K562 (cell line): ENCODE data around the gene ZCCHC24. TPM values are rescaled to one million over a fixed set of nuclear protein-coding genes. Genes with fewer than 3 reads are reported as not detected.

Experiments used
- EWSR1 ChIP-seq: fragments of 450-650 bp; IDR thresholded peaks from 2 replicates; pipeline ENCODE4 v1.6.1; 2018; ENCODE audit warnings: borderline replicate concordance, mild to moderate bottlenecking, low read depth, moderate library complexity; ENCODE audit not compliant: partially characterized antibody
- SMAD4 ChIP-seq: fragments of 250-450 bp; sonication (Bioruptor Pico); conservative IDR thresholded peaks from 2 replicates; pipeline ENCODE4 v1.8.0; 2021; ENCODE audit warnings: inconsistent platforms, mild to moderate bottlenecking, moderate library complexity
- SRSF1 ChIP-seq: fragments of 200-400 bp; formaldehyde crosslinking; IDR thresholded peaks from 2 replicates; pipeline ENCODE4 v1.6.1; 2017; ENCODE audit warnings: mild to moderate bottlenecking, low read depth, low read length, moderate library complexity
- STAG1 ChIP-seq: sonication (generic); formaldehyde crosslinking; IDR thresholded peaks from 2 replicates; pipeline ENCODE4 v1.5.0; 2020; ENCODE audit warnings: missing genetic modification reagents, borderline replicate concordance
- ZBTB7A ChIP-seq: IDR thresholded peaks from 2 replicates; pipeline ENCODE4 v1.6.1; 2011; ENCODE audit warnings: low read depth, mild to moderate bottlenecking, low read length, moderate library complexity, borderline replicate concordance; ENCODE audit not compliant: control insufficient read depth
- ZNF583 ChIP-seq: fragments of 250-450 bp; sonication (Bioruptor Pico); IDR thresholded peaks from 2 replicates; pipeline ENCODE4 v1.4.0; 2020
- ZNF589 ChIP-seq: fragments of 200-800 bp; sonication (Bioruptor generic); IDR thresholded peaks from 2 replicates; pipeline ENCODE4 v1.6.1; 2016; ENCODE audit warnings: low read depth, missing genetic modification characterization, missing compliant biosample characterization
- polyA plus RNA-seq, 8 experiments: library from polyadenylated mRNA; depleted of rRNA in 4 of 8; stranded (reverse) in 5 of 8; unstranded in 3 of 8; fragments of >200 nt; fragmentation: Nextera tagmentation in 2 of 8; fragmentation: Illumina TruSeq in 1 of 8; extraction: Ambion mirVana in 2 of 8; extraction: Trizol in 1 of 8; gene quantifications; 2 replicates each; pipeline versions ENCODE4 v1.2.1 to v1.2.3, GENCODE V29; 2011 to 2014; ENCODE audit warnings: inconsistent platforms in 1 of 8, missing spikeins in 1 of 8
- total RNA-seq, 7 experiments: library from RNA; depleted of rRNA in 6 of 7; stranded (reverse); fragments of >200 nt in 6 of 7; fragmentation: Illumina TruSeq in 2 of 7; extraction: Trizol in 2 of 7; gene quantifications; 2 replicates each; pipeline versions ENCODE4 v1.2.1 to v1.2.3, GENCODE V29; 2011 to 2021; ENCODE audit warnings: low replicate concordance in 1 of 7
- TF ChIP-seq, protein P1 (sequence below): fragments of 450-650 bp; IDR thresholded peaks from 2 replicates; pipeline ENCODE4 v1.6.1; 2016; ENCODE audit warnings: mild to moderate bottlenecking, moderate library complexity
- TF ChIP-seq, protein P2 (sequence below): fragments of 250-450 bp; sonication (Bioruptor Pico); IDR thresholded peaks from 2 replicates; pipeline ENCODE4 v1.9.0; 2021; ENCODE audit warnings: mild to moderate bottlenecking, inconsistent platforms
- TF ChIP-seq, protein P3 (sequence below): fragments of 450-650 bp; formaldehyde crosslinking; IDR thresholded peaks from 2 replicates; pipeline ENCODE4 v1.4.0; 2020; ENCODE audit warnings: mild to moderate bottlenecking, moderate library complexity
- TF ChIP-seq, protein P4 (sequence below): fragments of 250-450 bp; sonication (Bioruptor Pico); IDR thresholded peaks from 2 replicates; pipeline ENCODE4 v1.8.0; 2022; ENCODE audit warnings: inconsistent platforms

The ZCCHC24 gene
- total and polyA plus RNA-seq, 9 of the 15 experiments (the other 6 are each of a cell fraction or from before 2014, with no cell fraction given): 0.84 to 11.0 (median 4.6) TPM

DNA sequence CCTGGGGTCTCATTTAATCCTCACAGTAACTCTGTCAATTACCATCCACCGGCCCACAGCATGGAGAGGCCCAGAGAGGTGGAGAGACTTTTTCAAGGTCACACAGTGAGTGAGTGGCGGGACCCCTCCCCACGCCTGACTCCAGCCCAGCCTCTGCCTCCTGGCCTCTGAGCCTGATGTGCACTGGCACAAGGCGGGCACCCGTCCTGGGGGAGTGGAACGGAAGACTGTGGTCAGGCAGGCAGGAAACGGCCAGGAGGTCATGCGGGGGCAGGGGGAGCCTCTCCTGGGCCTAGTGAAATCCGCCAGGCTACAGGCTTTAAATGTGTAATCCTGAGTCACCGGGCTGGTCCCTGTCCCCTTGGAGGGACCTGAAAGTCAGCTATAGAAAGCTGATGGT is 32.2 kb downstream of the ZCCHC24 start (continued):
- TF ChIP-seq, protein P1, sequence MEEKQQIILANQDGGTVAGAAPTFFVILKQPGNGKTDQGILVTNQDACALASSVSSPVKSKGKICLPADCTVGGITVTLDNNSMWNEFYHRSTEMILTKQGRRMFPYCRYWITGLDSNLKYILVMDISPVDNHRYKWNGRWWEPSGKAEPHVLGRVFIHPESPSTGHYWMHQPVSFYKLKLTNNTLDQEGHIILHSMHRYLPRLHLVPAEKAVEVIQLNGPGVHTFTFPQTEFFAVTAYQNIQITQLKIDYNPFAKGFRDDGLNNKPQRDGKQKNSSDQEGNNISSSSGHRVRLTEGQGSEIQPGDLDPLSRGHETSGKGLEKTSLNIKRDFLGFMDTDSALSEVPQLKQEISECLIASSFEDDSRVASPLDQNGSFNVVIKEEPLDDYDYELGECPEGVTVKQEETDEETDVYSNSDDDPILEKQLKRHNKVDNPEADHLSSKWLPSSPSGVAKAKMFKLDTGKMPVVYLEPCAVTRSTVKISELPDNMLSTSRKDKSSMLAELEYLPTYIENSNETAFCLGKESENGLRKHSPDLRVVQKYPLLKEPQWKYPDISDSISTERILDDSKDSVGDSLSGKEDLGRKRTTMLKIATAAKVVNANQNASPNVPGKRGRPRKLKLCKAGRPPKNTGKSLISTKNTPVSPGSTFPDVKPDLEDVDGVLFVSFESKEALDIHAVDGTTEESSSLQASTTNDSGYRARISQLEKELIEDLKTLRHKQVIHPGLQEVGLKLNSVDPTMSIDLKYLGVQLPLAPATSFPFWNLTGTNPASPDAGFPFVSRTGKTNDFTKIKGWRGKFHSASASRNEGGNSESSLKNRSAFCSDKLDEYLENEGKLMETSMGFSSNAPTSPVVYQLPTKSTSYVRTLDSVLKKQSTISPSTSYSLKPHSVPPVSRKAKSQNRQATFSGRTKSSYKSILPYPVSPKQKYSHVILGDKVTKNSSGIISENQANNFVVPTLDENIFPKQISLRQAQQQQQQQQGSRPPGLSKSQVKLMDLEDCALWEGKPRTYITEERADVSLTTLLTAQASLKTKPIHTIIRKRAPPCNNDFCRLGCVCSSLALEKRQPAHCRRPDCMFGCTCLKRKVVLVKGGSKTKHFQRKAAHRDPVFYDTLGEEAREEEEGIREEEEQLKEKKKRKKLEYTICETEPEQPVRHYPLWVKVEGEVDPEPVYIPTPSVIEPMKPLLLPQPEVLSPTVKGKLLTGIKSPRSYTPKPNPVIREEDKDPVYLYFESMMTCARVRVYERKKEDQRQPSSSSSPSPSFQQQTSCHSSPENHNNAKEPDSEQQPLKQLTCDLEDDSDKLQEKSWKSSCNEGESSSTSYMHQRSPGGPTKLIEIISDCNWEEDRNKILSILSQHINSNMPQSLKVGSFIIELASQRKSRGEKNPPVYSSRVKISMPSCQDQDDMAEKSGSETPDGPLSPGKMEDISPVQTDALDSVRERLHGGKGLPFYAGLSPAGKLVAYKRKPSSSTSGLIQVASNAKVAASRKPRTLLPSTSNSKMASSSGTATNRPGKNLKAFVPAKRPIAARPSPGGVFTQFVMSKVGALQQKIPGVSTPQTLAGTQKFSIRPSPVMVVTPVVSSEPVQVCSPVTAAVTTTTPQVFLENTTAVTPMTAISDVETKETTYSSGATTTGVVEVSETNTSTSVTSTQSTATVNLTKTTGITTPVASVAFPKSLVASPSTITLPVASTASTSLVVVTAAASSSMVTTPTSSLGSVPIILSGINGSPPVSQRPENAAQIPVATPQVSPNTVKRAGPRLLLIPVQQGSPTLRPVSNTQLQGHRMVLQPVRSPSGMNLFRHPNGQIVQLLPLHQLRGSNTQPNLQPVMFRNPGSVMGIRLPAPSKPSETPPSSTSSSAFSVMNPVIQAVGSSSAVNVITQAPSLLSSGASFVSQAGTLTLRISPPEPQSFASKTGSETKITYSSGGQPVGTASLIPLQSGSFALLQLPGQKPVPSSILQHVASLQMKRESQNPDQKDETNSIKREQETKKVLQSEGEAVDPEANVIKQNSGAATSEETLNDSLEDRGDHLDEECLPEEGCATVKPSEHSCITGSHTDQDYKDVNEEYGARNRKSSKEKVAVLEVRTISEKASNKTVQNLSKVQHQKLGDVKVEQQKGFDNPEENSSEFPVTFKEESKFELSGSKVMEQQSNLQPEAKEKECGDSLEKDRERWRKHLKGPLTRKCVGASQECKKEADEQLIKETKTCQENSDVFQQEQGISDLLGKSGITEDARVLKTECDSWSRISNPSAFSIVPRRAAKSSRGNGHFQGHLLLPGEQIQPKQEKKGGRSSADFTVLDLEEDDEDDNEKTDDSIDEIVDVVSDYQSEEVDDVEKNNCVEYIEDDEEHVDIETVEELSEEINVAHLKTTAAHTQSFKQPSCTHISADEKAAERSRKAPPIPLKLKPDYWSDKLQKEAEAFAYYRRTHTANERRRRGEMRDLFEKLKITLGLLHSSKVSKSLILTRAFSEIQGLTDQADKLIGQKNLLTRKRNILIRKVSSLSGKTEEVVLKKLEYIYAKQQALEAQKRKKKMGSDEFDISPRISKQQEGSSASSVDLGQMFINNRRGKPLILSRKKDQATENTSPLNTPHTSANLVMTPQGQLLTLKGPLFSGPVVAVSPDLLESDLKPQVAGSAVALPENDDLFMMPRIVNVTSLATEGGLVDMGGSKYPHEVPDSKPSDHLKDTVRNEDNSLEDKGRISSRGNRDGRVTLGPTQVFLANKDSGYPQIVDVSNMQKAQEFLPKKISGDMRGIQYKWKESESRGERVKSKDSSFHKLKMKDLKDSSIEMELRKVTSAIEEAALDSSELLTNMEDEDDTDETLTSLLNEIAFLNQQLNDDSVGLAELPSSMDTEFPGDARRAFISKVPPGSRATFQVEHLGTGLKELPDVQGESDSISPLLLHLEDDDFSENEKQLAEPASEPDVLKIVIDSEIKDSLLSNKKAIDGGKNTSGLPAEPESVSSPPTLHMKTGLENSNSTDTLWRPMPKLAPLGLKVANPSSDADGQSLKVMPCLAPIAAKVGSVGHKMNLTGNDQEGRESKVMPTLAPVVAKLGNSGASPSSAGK: no peak
- TF ChIP-seq, protein P2, sequence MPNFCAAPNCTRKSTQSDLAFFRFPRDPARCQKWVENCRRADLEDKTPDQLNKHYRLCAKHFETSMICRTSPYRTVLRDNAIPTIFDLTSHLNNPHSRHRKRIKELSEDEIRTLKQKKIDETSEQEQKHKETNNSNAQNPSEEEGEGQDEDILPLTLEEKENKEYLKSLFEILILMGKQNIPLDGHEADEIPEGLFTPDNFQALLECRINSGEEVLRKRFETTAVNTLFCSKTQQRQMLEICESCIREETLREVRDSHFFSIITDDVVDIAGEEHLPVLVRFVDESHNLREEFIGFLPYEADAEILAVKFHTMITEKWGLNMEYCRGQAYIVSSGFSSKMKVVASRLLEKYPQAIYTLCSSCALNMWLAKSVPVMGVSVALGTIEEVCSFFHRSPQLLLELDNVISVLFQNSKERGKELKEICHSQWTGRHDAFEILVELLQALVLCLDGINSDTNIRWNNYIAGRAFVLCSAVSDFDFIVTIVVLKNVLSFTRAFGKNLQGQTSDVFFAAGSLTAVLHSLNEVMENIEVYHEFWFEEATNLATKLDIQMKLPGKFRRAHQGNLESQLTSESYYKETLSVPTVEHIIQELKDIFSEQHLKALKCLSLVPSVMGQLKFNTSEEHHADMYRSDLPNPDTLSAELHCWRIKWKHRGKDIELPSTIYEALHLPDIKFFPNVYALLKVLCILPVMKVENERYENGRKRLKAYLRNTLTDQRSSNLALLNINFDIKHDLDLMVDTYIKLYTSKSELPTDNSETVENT (CRISPR knock-in tag): no peak
- TF ChIP-seq SMAD4 (CRISPR knock-in tag) (peak; percentile 52; the same call in 1 of the 2 replicates), STAG1 (no peak), ZNF583 (CRISPR knock-in tag) (no peak), SRSF1 (no peak), ZNF589 (CRISPR knock-in tag) (0 out of 2 replicates have a peak, but pooled peaks have one; percentile 44), EWSR1 (no peak), ZBTB7A (no peak)
- TF ChIP-seq, protein P3, sequence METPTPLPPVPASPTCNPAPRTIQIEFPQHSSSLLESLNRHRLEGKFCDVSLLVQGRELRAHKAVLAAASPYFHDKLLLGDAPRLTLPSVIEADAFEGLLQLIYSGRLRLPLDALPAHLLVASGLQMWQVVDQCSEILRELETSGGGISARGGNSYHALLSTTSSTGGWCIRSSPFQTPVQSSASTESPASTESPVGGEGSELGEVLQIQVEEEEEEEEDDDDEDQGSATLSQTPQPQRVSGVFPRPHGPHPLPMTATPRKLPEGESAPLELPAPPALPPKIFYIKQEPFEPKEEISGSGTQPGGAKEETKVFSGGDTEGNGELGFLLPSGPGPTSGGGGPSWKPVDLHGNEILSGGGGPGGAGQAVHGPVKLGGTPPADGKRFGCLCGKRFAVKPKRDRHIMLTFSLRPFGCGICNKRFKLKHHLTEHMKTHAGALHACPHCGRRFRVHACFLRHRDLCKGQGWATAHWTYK (CRISPR knock-in tag): no peak
- TF ChIP-seq, protein P4, sequence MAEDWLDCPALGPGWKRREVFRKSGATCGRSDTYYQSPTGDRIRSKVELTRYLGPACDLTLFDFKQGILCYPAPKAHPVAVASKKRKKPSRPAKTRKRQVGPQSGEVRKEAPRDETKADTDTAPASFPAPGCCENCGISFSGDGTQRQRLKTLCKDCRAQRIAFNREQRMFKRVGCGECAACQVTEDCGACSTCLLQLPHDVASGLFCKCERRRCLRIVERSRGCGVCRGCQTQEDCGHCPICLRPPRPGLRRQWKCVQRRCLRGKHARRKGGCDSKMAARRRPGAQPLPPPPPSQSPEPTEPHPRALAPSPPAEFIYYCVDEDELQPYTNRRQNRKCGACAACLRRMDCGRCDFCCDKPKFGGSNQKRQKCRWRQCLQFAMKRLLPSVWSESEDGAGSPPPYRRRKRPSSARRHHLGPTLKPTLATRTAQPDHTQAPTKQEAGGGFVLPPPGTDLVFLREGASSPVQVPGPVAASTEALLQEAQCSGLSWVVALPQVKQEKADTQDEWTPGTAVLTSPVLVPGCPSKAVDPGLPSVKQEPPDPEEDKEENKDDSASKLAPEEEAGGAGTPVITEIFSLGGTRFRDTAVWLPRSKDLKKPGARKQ (CRISPR knock-in tag): no peak
